Panc1 (cell line): ENCODE measurements around the gene NKAIN4. TPM values are rescaled to one million over a fixed set of nuclear protein-coding genes. Genes with fewer than 3 reads are reported as not detected.

Source experiments
- ATAC-seq: fragments of 200-7000 bp; cut with Tn5 transposase; 2 replicates; pipeline ENCODE4 v1.9.1; 2020; ENCODE audit warnings: mild to moderate bottlenecking, moderate library complexity
- BruUV-seq: library from RNA; stranded (reverse); fragments of 400-500 nt; replicated peaks from 2 replicates; lab custom pipeline; 2021; lab: Mats Ljungman, UMichigan
- CTCF ChIA-PET: fragments of 300-600 bp; sonication (Branson Sonifier 250); formaldehyde crosslinking; loops from one replicate; lab custom pipeline; 2022; ENCODE audit warnings: antibody characterized with exemption; lab: Charles Lee
- POLR2A ChIA-PET: fragments of 300-600 bp; sonication (Branson Sonifier 250); formaldehyde crosslinking; loops from one replicate; lab custom pipeline; 2022; ENCODE audit warnings: antibody characterized with exemption; lab: Charles Lee
- DNase-seq: peaks from one replicate; pipeline ENCODE4 v3.0.0-alpha.2; 2010; ENCODE audit warnings: low read depth, low spot score
- H3K27ac ChIP-seq: 2 replicates; pipeline ENCODE4 v1.5.1; 2011; ENCODE audit warnings: mild to moderate bottlenecking, low read length, inconsistent platforms
- H3K27me3 ChIP-seq: fragments of 200-500 bp; sonication (Bioruptor generic); 2 replicates; pipeline ENCODE4 v1.6.0; 2014; ENCODE audit warnings: low read length, inconsistent platforms; ENCODE audit not compliant: control insufficient read depth, insufficient read depth
- H3K36me3 ChIP-seq: fragments of 200-500 bp; sonication (Bioruptor generic); 2 replicates; pipeline ENCODE4 v1.5.1; 2014; ENCODE audit warnings: inconsistent platforms, mild to moderate bottlenecking, low read length, moderate library complexity; ENCODE audit not compliant: control insufficient read depth, insufficient read depth
- H3K4me1 ChIP-seq: 2 replicates; pipeline ENCODE4 v1.5.1; 2011; ENCODE audit warnings: inconsistent platforms, mild to moderate bottlenecking, low read length, moderate library complexity; ENCODE audit not compliant: control insufficient read depth, insufficient read depth
- H3K4me3 ChIP-seq, 2 experiments: 2 replicates each; pipeline ENCODE4 v1.5.1; 2011 to 2012; ENCODE audit warnings: low read depth in 2 of 2, low read length in 2 of 2, mild to moderate bottlenecking in 2 of 2, inconsistent platforms in 1 of 2, moderate library complexity in 1 of 2
- H3K9me3 ChIP-seq: fragments of 200-500 bp; sonication (Bioruptor generic); 2 replicates; pipeline ENCODE4 v1.5.1; 2014; ENCODE audit warnings: low read depth, mild to moderate bottlenecking, inconsistent platforms, low read length, moderate library complexity; ENCODE audit not compliant: control insufficient read depth, insufficient read depth
- POLR2AphosphoS5 ChIP-seq: IDR thresholded peaks from 2 replicates; pipeline ENCODE4 v1.6.1; 2012; ENCODE audit warnings: mild to moderate bottlenecking, low read depth, low read length, moderate library complexity
- SIN3A ChIP-seq: IDR thresholded peaks from 2 replicates; pipeline ENCODE4 v1.6.1; 2012; ENCODE audit warnings: low read depth, mild to moderate bottlenecking, low read length, moderate library complexity, borderline replicate concordance; ENCODE audit not compliant: insufficient read depth
- TCF7L2 ChIP-seq: IDR thresholded peaks from 2 replicates; pipeline ENCODE4 v1.6.1; 2011; ENCODE audit warnings: mild to moderate bottlenecking, low read depth, low read length, inconsistent platforms
- in situ Hi-C: cut with HindIII; loops from 2 replicates; pipeline ENCODE4 v1.10.0; 2016; ENCODE audit warnings: low sequenced_read_pairs, low pct_unique_long_range_greater_than_20kb
- intact Hi-C: fragments of 100-400 bp; cut with micrococcal nuclease; formaldehyde crosslinking; loops from one replicate; pipeline ENCODE4 v1.10.0; 2022; ENCODE audit not compliant: unreplicated experiment
- total RNA-seq: library from RNA; stranded (reverse); gene quantifications from one replicate; pipeline ENCODE4 v1.2.1, GENCODE V29; 2021; ENCODE audit not compliant: unreplicated experiment
- TF ChIP-seq, protein P1 (sequence below), 2 experiments: IDR thresholded peaks; 2 replicates each; pipeline ENCODE4 v1.6.1; 2011 to 2012; ENCODE audit warnings: low read depth in 2 of 2, control low read depth in 1 of 2, low read length in 1 of 2, mild to moderate bottlenecking in 1 of 2, moderate library complexity in 1 of 2; ENCODE audit not compliant: insufficient read depth in 1 of 2
- TF ChIP-seq, protein P2 (sequence below): fragments of 450-650 bp; IDR thresholded peaks from 2 replicates; pipeline ENCODE4 v1.5.1; 2017; ENCODE audit warnings: mild to moderate bottlenecking

The NKAIN4 gene
- total RNA-seq, 1 experiment from 2014 or later, result 5.5 TPM

DNA sequence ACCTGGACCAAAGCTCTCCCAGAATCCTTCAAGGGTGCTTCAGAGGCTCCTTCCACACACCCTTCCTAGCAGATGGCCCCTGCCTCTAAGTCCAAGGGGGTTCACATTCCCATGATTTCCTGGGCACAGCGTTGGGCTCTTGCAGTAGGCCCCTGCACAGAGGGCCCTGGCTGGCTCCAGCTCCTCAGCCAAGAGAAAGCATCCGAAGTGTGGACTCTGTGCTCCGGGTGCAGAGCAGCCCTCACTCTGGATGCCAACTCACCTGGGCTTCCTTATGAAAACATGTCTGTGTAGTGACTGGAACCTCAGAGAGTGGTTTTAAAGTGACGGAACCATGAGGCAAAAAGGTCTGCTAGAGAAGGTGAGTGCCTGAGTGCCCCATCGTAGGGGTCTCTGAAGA lies 49.9 kb downstream of the NKAIN4 start:
- Histone ChIP-seq H3K36me3 (peaks cover 16% of the 10 kb centered on the region), H3K27me3 (no peaks in the 10 kb centered on the region), H3K4me1 (peaks cover 12% of the 10 kb centered on the region; the same call in 1 of the 2 replicates), H3K9me3 (no peaks in the 10 kb centered on the region), H3K4me3 (no peak overlapping the region), H3K27ac (no peak overlapping the region)
- ChIA-PET CTCF (no interaction called here), POLR2A (no interaction called here)
- DNase-seq, result no peak
- TF ChIP-seq POLR2AphosphoS5 (no peak), TCF7L2 (no peak), SIN3A (no peak)
- TF ChIP-seq, protein P1, sequence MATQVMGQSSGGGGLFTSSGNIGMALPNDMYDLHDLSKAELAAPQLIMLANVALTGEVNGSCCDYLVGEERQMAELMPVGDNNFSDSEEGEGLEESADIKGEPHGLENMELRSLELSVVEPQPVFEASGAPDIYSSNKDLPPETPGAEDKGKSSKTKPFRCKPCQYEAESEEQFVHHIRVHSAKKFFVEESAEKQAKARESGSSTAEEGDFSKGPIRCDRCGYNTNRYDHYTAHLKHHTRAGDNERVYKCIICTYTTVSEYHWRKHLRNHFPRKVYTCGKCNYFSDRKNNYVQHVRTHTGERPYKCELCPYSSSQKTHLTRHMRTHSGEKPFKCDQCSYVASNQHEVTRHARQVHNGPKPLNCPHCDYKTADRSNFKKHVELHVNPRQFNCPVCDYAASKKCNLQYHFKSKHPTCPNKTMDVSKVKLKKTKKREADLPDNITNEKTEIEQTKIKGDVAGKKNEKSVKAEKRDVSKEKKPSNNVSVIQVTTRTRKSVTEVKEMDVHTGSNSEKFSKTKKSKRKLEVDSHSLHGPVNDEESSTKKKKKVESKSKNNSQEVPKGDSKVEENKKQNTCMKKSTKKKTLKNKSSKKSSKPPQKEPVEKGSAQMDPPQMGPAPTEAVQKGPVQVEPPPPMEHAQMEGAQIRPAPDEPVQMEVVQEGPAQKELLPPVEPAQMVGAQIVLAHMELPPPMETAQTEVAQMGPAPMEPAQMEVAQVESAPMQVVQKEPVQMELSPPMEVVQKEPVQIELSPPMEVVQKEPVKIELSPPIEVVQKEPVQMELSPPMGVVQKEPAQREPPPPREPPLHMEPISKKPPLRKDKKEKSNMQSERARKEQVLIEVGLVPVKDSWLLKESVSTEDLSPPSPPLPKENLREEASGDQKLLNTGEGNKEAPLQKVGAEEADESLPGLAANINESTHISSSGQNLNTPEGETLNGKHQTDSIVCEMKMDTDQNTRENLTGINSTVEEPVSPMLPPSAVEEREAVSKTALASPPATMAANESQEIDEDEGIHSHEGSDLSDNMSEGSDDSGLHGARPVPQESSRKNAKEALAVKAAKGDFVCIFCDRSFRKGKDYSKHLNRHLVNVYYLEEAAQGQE (IDR thresholded peaks at IDR 0.05; ENCODE audit: insufficient read depth in 1 of 2, low read depth in 2 of 2, low read length in 1 of 2), result no peak
- TF ChIP-seq, protein P2, sequence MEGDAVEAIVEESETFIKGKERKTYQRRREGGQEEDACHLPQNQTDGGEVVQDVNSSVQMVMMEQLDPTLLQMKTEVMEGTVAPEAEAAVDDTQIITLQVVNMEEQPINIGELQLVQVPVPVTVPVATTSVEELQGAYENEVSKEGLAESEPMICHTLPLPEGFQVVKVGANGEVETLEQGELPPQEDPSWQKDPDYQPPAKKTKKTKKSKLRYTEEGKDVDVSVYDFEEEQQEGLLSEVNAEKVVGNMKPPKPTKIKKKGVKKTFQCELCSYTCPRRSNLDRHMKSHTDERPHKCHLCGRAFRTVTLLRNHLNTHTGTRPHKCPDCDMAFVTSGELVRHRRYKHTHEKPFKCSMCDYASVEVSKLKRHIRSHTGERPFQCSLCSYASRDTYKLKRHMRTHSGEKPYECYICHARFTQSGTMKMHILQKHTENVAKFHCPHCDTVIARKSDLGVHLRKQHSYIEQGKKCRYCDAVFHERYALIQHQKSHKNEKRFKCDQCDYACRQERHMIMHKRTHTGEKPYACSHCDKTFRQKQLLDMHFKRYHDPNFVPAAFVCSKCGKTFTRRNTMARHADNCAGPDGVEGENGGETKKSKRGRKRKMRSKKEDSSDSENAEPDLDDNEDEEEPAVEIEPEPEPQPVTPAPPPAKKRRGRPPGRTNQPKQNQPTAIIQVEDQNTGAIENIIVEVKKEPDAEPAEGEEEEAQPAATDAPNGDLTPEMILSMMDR, result no peak
- no peak for ATAC-seq
- BruUV-seq, result no TSS peak
- intact Hi-C loops (no loop called here), in situ Hi-C loops (no loop called here)

DNA sequence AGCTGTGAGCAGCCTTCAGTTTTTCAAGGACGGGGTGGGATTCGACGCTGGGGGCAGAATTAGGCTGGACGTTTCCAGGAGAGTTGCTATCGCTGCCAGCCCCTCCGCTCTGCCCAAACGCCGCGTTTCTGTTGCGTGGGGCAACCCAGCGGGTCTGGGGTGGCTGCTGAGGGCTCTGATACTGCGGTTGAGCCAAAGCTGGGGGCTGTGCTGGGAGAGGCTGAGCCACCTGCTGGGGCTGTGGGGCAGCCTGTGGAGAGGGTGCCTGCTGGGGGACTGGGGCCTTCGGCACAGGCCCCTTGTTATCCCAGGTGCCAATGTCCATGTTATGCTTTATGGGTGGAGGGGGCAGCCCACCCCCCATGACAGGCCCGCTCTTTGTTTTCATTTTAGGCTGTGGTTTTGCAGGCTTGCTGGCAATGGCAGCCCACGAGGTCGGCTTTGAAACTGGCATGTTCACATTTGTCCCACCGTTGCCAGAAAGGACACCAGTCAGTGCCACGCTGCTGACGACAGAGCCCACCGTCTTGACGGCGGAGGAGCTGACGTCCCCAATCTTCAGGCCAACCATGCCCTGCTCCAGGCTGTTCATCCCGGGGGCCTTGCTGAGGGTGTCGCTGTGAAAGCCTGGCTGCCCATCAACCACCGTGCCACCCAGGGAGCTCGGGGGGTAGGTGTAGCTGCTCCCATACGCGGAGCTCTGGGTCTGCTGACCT lies 51.3 kb downstream of the NKAIN4 start:
- ChIA-PET POLR2A (interaction anchor here (0.5 kb wide), 1 partner anchor 100 kb away, joined by 4 read pairs; no protein-coding TSS in a partner anchor), CTCF (no interaction called here)
- peaks cover 9% of the 10 kb centered on the region; the same call in 1 of the 2 replicates for H3K4me1 ChIP-seq
- no peaks in the 10 kb centered on the region for H3K27me3 ChIP-seq
- H3K27ac ChIP-seq, result no peak overlapping the region
- ATAC-seq, result no peak
- no TSS peak for BruUV-seq
- TF ChIP-seq, protein P1 (IDR thresholded peaks at IDR 0.05; ENCODE audit: insufficient read depth in 1 of 2, low read depth in 2 of 2, low read length in 1 of 2), result no peak
- TF ChIP-seq POLR2AphosphoS5, result no peak
- TF ChIP-seq TCF7L2, result no peak
- TF ChIP-seq, protein P2, result no peak
- TF ChIP-seq SIN3A, result no peak
- in situ Hi-C loops (no loop called here), intact Hi-C loops (no loop called here)
- no peak for DNase-seq
- H3K4me3 ChIP-seq, result no peak overlapping the region
- peaks cover 8% of the 10 kb centered on the region for H3K36me3 ChIP-seq
- no peaks in the 10 kb centered on the region for H3K9me3 ChIP-seq
